Panc1 (cell line): ENCODE data around the gene FCN3. TPM values are rescaled to one million over a fixed set of nuclear protein-coding genes. Genes with fewer than 3 reads are reported as not detected.

Source experiments
- ATAC-seq: fragments of 200-7000 bp; cut with Tn5 transposase; 2 replicates; pipeline ENCODE4 v1.9.1; 2020; ENCODE audit warnings: mild to moderate bottlenecking, moderate library complexity
- BruUV-seq: library from RNA; stranded (reverse); fragments of 400-500 nt; replicated peaks from 2 replicates; lab custom pipeline; 2021; lab: Mats Ljungman, UMichigan
- CTCF ChIA-PET: fragments of 300-600 bp; sonication (Branson Sonifier 250); formaldehyde crosslinking; loops from one replicate; lab custom pipeline; 2022; ENCODE audit warnings: antibody characterized with exemption; lab: Charles Lee
- POLR2A ChIA-PET: fragments of 300-600 bp; sonication (Branson Sonifier 250); formaldehyde crosslinking; loops from one replicate; lab custom pipeline; 2022; ENCODE audit warnings: antibody characterized with exemption; lab: Charles Lee
- DNase-seq: peaks from one replicate; pipeline ENCODE4 v3.0.0-alpha.2; 2010; ENCODE audit warnings: low read depth, low spot score
- H3K27ac ChIP-seq: 2 replicates; pipeline ENCODE4 v1.5.1; 2011; ENCODE audit warnings: mild to moderate bottlenecking, low read length, inconsistent platforms
- H3K27me3 ChIP-seq: fragments of 200-500 bp; sonication (Bioruptor generic); 2 replicates; pipeline ENCODE4 v1.6.0; 2014; ENCODE audit warnings: low read length, inconsistent platforms; ENCODE audit not compliant: control insufficient read depth, insufficient read depth
- H3K36me3 ChIP-seq: fragments of 200-500 bp; sonication (Bioruptor generic); 2 replicates; pipeline ENCODE4 v1.5.1; 2014; ENCODE audit warnings: inconsistent platforms, mild to moderate bottlenecking, low read length, moderate library complexity; ENCODE audit not compliant: control insufficient read depth, insufficient read depth
- H3K4me1 ChIP-seq: 2 replicates; pipeline ENCODE4 v1.5.1; 2011; ENCODE audit warnings: inconsistent platforms, mild to moderate bottlenecking, low read length, moderate library complexity; ENCODE audit not compliant: control insufficient read depth, insufficient read depth
- H3K4me3 ChIP-seq, 2 experiments: 2 replicates each; pipeline ENCODE4 v1.5.1; 2011 to 2012; ENCODE audit warnings: low read depth in 2 of 2, low read length in 2 of 2, mild to moderate bottlenecking in 2 of 2, inconsistent platforms in 1 of 2, moderate library complexity in 1 of 2
- H3K9me3 ChIP-seq: fragments of 200-500 bp; sonication (Bioruptor generic); 2 replicates; pipeline ENCODE4 v1.5.1; 2014; ENCODE audit warnings: low read depth, mild to moderate bottlenecking, inconsistent platforms, low read length, moderate library complexity; ENCODE audit not compliant: control insufficient read depth, insufficient read depth
- CTCF ChIP-seq: fragments of 450-650 bp; IDR thresholded peaks from 2 replicates; pipeline ENCODE4 v1.5.1; 2017; ENCODE audit warnings: mild to moderate bottlenecking
- POLR2AphosphoS5 ChIP-seq: IDR thresholded peaks from 2 replicates; pipeline ENCODE4 v1.6.1; 2012; ENCODE audit warnings: mild to moderate bottlenecking, low read depth, low read length, moderate library complexity
- REST ChIP-seq, 2 experiments: IDR thresholded peaks; 2 replicates each; pipeline ENCODE4 v1.6.1; 2011 to 2012; ENCODE audit warnings: low read depth in 2 of 2, control low read depth in 1 of 2, low read length in 1 of 2, mild to moderate bottlenecking in 1 of 2, moderate library complexity in 1 of 2; ENCODE audit not compliant: insufficient read depth in 1 of 2
- SIN3A ChIP-seq: IDR thresholded peaks from 2 replicates; pipeline ENCODE4 v1.6.1; 2012; ENCODE audit warnings: low read depth, mild to moderate bottlenecking, low read length, moderate library complexity, borderline replicate concordance; ENCODE audit not compliant: insufficient read depth
- TCF7L2 ChIP-seq: IDR thresholded peaks from 2 replicates; pipeline ENCODE4 v1.6.1; 2011; ENCODE audit warnings: mild to moderate bottlenecking, low read depth, low read length, inconsistent platforms
- in situ Hi-C: cut with HindIII; loops from 2 replicates; pipeline ENCODE4 v1.10.0; 2016; ENCODE audit warnings: low sequenced_read_pairs, low pct_unique_long_range_greater_than_20kb
- intact Hi-C: fragments of 100-400 bp; cut with micrococcal nuclease; formaldehyde crosslinking; loops from one replicate; pipeline ENCODE4 v1.10.0; 2022; ENCODE audit not compliant: unreplicated experiment
- total RNA-seq: library from RNA; stranded (reverse); gene quantifications from one replicate; pipeline ENCODE4 v1.2.1, GENCODE V29; 2021; ENCODE audit not compliant: unreplicated experiment

The FCN3 gene
- total RNA-seq, 1 experiment from 2014 or later: not detected

- Histone ChIP-seq H3K27me3 (no peaks in the 10 kb centered on the region), H3K9me3 (no peaks in the 10 kb centered on the region), H3K36me3 (no peaks in the 10 kb centered on the region), H3K27ac (no peak within 1 kb of the TSS; the same call in 1 of the 2 replicates), H3K4me1 (peaks cover 19% of the 10 kb centered on the region), H3K4me3 (peak within 1 kb of the TSS in 1 of 2 experiments; percentile 36; a peak in 2 of 4 replicates)
- in situ Hi-C loops: no loop called here
- peak; percentile 79 for ATAC-seq
- intact Hi-C loops: no loop called here
- no peak for DNase-seq
- no peak for TF ChIP-seq SIN3A
- no peak for TF ChIP-seq REST (IDR thresholded peaks at IDR 0.05; ENCODE audit: insufficient read depth in 1 of 2, low read depth in 2 of 2, low read length in 1 of 2)
- TF ChIP-seq POLR2AphosphoS5: no peak
- no peak for TF ChIP-seq TCF7L2
- no peak for TF ChIP-seq CTCF
- BruUV-seq: no TSS peak
- CTCF ChIA-PET: no interaction called here
- POLR2A ChIA-PET: no interaction called here
Measured at GRCh38 chr1:27341525-27342252, 32.9 kb downstream of the FCN3 start, which contains the start of gene SYTL1. SYTL1 (plus strand) TSS chr1:27342022; CDS start chr1:27345335, 3,313 bp downstream.

GRCh38 chr1:27339213-27339612 is 35.4 kb downstream of the FCN3 start:
- no TSS peak for BruUV-seq
- in situ Hi-C loops: no loop called here
- Histone ChIP-seq H3K4me1 (peaks cover 19% of the 10 kb centered on the region), H3K27ac (no peak overlapping the region), H3K9me3 (no peaks in the 10 kb centered on the region), H3K36me3 (peaks cover 2% of the 10 kb centered on the region; the same call in 1 of the 2 replicates), H3K27me3 (no peaks in the 10 kb centered on the region), H3K4me3 (no peak overlapping the region)
- DNase-seq (no peak), ATAC-seq (no peak)
- ChIA-PET POLR2A (no interaction called here), CTCF (no interaction called here)
- TF ChIP-seq REST (IDR thresholded peaks at IDR 0.05; ENCODE audit: insufficient read depth in 1 of 2, low read depth in 2 of 2, low read length in 1 of 2) (no peak), POLR2AphosphoS5 (no peak), TCF7L2 (no peak), SIN3A (no peak), CTCF (no peak)
- intact Hi-C loops: no loop called here
